Testis (tissue), 3 donors: ENCODE measurements around the gene CST8. TPM values are rescaled to one million over a fixed set of nuclear protein-coding genes. Genes with fewer than 3 reads are reported as not detected.

Source experiments
- DNase-seq: peaks from one replicate; pipeline ENCODE4 v3.0.0-alpha.2; 2019
- H3K27ac ChIP-seq, 2 donors: fragments of 200-600 bp; sonication (generic); one replicate each; pipeline ENCODE4 v1.5.1; 2019
- H3K27me3 ChIP-seq: fragments of 200-600 bp; sonication (generic); one replicate; pipeline ENCODE4 v1.5.1; 2019
- H3K36me3 ChIP-seq: fragments of 200-600 bp; sonication (generic); one replicate; pipeline ENCODE4 v1.5.1; 2017; ENCODE audit warnings: low read depth; ENCODE audit errors: missing control alignments
- H3K4me1 ChIP-seq: fragments of 200-600 bp; sonication (generic); one replicate; pipeline ENCODE4 v1.5.1; 2019
- H3K4me3 ChIP-seq, 2 donors: fragments of 200-600 bp; sonication (generic); one replicate each; pipeline ENCODE4 v1.5.1; 2017 to 2019
- H3K9me3 ChIP-seq: fragments of 200-600 bp; sonication (generic); one replicate; pipeline ENCODE4 v1.5.1; 2017
- POLR2A ChIP-seq: fragments of 450-650 bp; IDR thresholded peaks from one replicate; pipeline ENCODE4 v1.6.1; 2017; ENCODE audit warnings: antibody characterized with exemption, mild to moderate bottlenecking, moderate library complexity
- WGBS, 2 donors: methylation state at CpG; one replicate each; pipeline ENCODE4 v1.1.5; 2018; 5-methylcytosine and 5-hydroxymethylcytosine counted together
- intact Hi-C: fragments of 100-400 bp; cut with DNase I; formaldehyde crosslinking; loops from one replicate; pipeline ENCODE4 v1.15.1; 2023; ENCODE audit warnings: low total_unique reads
- polyA plus RNA-seq: library from polyadenylated mRNA; stranded (reverse); fragments of 350-450 nt; fragmentation: Illumina TruSeq; extraction: RNeasy Lipid Tissue Mini Kit (QIAGEN cat#74804); gene quantifications from one replicate; pipeline ENCODE4 v1.2.3, GENCODE V29; 2014; ENCODE audit warnings: low read depth, low replicate concordance; ENCODE audit not compliant: insufficient read depth
- total RNA-seq, 2 donors: library from RNA; depleted of rRNA; stranded (reverse); fragments of >200 nt; gene quantifications; one replicate each; pipeline ENCODE4 v1.2.3, GENCODE V29; 2016
- TF ChIP-seq, protein P1 (sequence below), 3 experiments: fragments of 450-650 bp in 2 of 3; fragments of 200-600 bp in 1 of 3; sonication (generic) in 1 of 3; IDR thresholded peaks; one replicate each; pipeline ENCODE4 v1.5.1; 2016 to 2019; ENCODE audit warnings: antibody characterized with exemption in 3 of 3, mild to moderate bottlenecking in 2 of 3, moderate library complexity in 1 of 3

CST8 gene
- total and polyA plus RNA-seq, 3 donors from 2014 or later = 9.0 to 31.5 (median 14.3) TPM

- H3K27ac ChIP-seq = no peak overlapping the region
- H3K27me3 ChIP-seq = no peaks in the 10 kb centered on the region
- intact Hi-C loops = no loop called here
- no peak overlapping the region for H3K4me3 ChIP-seq
- no peak for DNase-seq
- no peaks in the 10 kb centered on the region for H3K36me3 ChIP-seq
- WGBS, 2 donors = 77 to 79% methylated on average over 2 of the region's 2 CpGs
- H3K4me1 ChIP-seq = peaks cover 3% of the 10 kb centered on the region
- TF ChIP-seq, protein P1, sequence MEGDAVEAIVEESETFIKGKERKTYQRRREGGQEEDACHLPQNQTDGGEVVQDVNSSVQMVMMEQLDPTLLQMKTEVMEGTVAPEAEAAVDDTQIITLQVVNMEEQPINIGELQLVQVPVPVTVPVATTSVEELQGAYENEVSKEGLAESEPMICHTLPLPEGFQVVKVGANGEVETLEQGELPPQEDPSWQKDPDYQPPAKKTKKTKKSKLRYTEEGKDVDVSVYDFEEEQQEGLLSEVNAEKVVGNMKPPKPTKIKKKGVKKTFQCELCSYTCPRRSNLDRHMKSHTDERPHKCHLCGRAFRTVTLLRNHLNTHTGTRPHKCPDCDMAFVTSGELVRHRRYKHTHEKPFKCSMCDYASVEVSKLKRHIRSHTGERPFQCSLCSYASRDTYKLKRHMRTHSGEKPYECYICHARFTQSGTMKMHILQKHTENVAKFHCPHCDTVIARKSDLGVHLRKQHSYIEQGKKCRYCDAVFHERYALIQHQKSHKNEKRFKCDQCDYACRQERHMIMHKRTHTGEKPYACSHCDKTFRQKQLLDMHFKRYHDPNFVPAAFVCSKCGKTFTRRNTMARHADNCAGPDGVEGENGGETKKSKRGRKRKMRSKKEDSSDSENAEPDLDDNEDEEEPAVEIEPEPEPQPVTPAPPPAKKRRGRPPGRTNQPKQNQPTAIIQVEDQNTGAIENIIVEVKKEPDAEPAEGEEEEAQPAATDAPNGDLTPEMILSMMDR (IDR thresholded peaks at IDR 0.05) = no peak
- no peak for TF ChIP-seq POLR2A
- H3K9me3 ChIP-seq = no peaks in the 10 kb centered on the region
Observed at GRCh38 chr20:23482138-23482537, 8.8 kb upstream of the CST8 start.

DNA sequence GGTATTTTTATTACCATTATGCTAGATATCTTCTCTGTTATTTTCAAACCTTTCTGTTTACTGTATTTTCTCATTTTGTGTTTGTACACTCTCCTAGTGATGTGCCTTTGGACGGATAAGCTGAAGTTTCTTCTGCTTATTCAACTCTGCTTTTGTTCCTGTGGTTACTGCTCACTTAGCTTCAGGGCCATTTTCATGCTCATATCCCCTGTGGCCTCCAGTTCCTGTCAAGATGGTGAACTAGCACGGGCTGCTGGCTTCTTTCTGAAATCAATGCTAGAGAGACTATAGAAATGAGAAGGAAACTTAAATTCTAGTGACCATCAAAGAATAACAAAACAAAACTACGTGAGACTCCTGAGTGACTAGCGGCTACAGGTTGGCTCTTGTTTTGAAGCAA is 6.8 kb upstream of the CST8 start:
- no peak for DNase-seq
- peaks cover 3% of the 10 kb centered on the region for H3K4me1 ChIP-seq
- WGBS, 2 donors = 83 to 84% methylated on average over 4 of the region's 4 CpGs
- H3K9me3 ChIP-seq = no peaks in the 10 kb centered on the region
- no peaks in the 10 kb centered on the region for H3K36me3 ChIP-seq
- no peak overlapping the region for H3K27ac ChIP-seq
- no peaks in the 10 kb centered on the region for H3K27me3 ChIP-seq
- TF ChIP-seq, protein P1 (IDR thresholded peaks at IDR 0.05) = no peak
- no peak for TF ChIP-seq POLR2A
- intact Hi-C loops = no loop called here
- H3K4me3 ChIP-seq = no peak overlapping the region

DNA sequence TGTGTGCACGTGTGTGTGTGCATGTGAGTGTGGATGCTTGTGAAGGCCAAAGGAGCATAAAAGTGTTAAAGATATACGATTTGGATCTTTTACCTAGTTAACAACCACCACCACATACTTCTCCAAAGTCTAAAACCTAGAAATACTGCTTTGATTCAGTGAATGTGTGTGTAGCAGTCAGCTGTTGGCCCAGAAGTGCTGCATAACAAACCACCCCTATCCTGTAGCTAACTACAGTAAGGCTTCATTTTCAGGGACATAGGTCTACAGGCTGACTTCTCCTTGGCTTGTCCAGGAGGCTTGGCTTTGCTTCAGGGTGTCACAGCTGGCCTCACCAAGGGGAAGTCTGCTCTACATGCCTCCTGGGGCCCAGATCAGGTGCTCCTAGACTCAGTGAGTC is 2.4 kb upstream of the CST8 start:
- intact Hi-C loops = no loop called here

DNA sequence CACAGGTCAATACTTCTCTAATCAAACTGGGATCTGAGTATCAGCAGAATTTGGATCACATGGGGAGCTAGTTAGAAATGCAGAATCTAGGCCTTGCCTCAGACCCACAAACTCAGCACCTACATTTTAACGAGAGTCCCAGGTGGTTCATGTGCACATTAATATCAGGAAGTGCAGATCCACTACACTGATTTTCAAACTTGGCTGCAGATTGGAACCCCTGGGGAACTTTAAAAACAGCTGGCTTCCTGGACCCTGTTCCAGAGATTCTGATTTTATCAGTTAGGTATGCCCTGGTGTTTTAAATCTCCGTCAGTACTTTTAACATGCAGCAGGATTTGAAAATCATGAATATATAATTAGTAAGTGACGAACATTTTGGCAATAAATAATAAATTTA is 1.9 kb upstream of the CST8 start:
- TF ChIP-seq, protein P1 (IDR thresholded peaks at IDR 0.05) = no peak
- no peak for TF ChIP-seq POLR2A
- Histone ChIP-seq H3K27ac (no peak overlapping the region), H3K36me3 (no peaks in the 10 kb centered on the region), H3K4me3 (no peak overlapping the region), H3K4me1 (no peaks in the 10 kb centered on the region), H3K27me3 (no peaks in the 10 kb centered on the region), H3K9me3 (no peaks in the 10 kb centered on the region)
- DNase-seq = no peak
- intact Hi-C loops = no loop called here
- WGBS, 2 donors = 79 to 89% methylated on average over 3 of the region's 3 CpGs

More for the DNA sequence above, 2.4 kb upstream of the CST8 start:
- Histone ChIP-seq H3K4me1 (no peaks in the 10 kb centered on the region), H3K27ac (no peak overlapping the region), H3K36me3 (no peaks in the 10 kb centered on the region), H3K27me3 (no peaks in the 10 kb centered on the region), H3K9me3 (no peaks in the 10 kb centered on the region), H3K4me3 (no peak overlapping the region)
- TF ChIP-seq, protein P1 (IDR thresholded peaks at IDR 0.05) = no peak
- TF ChIP-seq POLR2A = no peak
- no peak for DNase-seq
- 85 to 92% methylated on average over 2 of the region's 2 CpGs for WGBS, 2 donors

DNA sequence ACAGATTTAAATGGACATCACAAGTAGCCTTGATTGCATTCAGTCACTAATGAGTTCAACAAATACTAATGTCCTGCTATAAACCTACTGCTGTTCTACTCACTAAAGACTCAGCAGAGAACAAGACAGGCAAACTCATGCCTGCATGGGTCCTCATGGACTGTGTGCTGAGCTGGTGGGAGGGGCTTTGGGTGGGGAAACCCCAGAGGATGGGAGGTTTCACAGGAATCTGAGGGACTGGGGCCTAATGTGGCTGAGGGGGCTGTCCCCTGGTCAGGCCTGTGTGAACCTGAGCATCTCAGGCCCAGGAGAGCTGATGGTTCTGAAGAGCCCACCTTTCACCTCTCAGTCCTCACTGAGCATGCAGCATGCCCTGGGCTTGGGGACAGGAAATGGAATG is 1.4 kb downstream of the CST8 start:
- no peak for TF ChIP-seq POLR2A
- TF ChIP-seq, protein P1 (IDR thresholded peaks at IDR 0.05) = no peak
- Histone ChIP-seq H3K4me1 (no peaks in the 10 kb centered on the region), H3K9me3 (no peaks in the 10 kb centered on the region), H3K27me3 (no peaks in the 10 kb centered on the region), H3K4me3 (no peak overlapping the region), H3K27ac (no peak overlapping the region), H3K36me3 (no peaks in the 10 kb centered on the region)
- intact Hi-C loops = no loop called here
- no peak for DNase-seq
